SK-N-MC (cell line): ENCODE measurements around the gene SGPP2.

ENCODE experiments used
- DNase-seq: peaks from one replicate; pipeline ENCODE4 v3.0.0-alpha.2; 2011; ENCODE audit warnings: low read depth, low spot score
- H3K27ac ChIP-seq: fragments of 200-600 bp; sonication (generic); 2 replicates; pipeline ENCODE4 v1.5.1; 2016; ENCODE audit warnings: mixed run types
- H3K36me3 ChIP-seq: fragments of 200-600 bp; sonication (generic); 2 replicates; pipeline ENCODE4 v1.6.1; 2017; ENCODE audit warnings: antibody characterized with exemption, low read length, mixed read lengths; ENCODE audit not compliant: insufficient read depth
- H3K4me3 ChIP-seq: fragments of 200-600 bp; sonication (generic); 2 replicates; pipeline ENCODE4 v1.5.1; 2016
- H3K9ac ChIP-seq: fragments of 200-600 bp; sonication (generic); 2 replicates; pipeline ENCODE4 v1.8.0; 2017; ENCODE audit warnings: mixed run types, mixed read lengths; ENCODE audit not compliant: insufficient read length
- H3K9me3 ChIP-seq: fragments of 200-600 bp; sonication (generic); 2 replicates; pipeline ENCODE4 v1.6.1; 2017; ENCODE audit warnings: low read depth, mild to moderate bottlenecking, antibody characterized with exemption, low read length, moderate library complexity, mixed read lengths
- EZH2 ChIP-seq: fragments of 200-600 bp; sonication (generic); IDR thresholded peaks from one replicate; pipeline ENCODE4 v1.6.1; 2017; ENCODE audit warnings: antibody characterized with exemption
- FOXP2 ChIP-seq: optimal IDR thresholded peaks from 2 replicates; pipeline ENCODE3; 2011; ENCODE audit warnings: mild to moderate bottlenecking, moderate library complexity; ENCODE audit not compliant: insufficient read depth; ENCODE audit errors: extremely low read length, control extremely low read depth
- POLR2AphosphoS5 ChIP-seq: IDR thresholded peaks from 2 replicates; pipeline ENCODE4 v1.6.1; 2012; ENCODE audit warnings: mild to moderate bottlenecking, low read depth, low read length, borderline replicate concordance

Gene SGPP2

DNA sequence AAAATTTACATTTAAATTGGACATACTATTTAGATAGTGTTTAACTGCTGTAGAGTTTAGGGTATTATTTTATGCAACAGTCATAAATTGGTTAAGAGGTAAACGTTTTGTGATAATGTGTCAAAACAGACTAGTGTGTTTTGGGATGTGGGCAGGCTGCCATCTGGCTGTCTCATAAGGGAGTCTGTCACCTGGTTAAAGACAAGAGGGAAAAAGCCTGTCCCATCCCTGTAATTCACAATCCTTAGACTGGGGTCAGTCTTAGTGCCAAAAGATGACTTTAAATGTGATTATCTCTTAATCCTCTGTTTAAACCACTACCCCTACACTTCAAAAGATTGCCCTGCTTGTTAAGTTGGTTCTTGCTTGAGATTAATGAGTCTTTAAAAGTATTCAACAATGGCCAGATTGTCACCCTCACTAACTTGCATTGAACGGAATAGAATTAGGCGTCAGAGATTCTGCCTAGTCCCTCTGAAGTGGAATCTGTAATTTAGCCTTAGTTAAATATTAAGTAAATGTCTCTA lies 59.2 kb downstream of the SGPP2 start:
- Histone ChIP-seq H3K9ac (no peak overlapping the region), H3K9me3 (no peaks in the 10 kb centered on the region), H3K4me3 (no peak overlapping the region), H3K27ac (no peak overlapping the region), H3K36me3 (no peaks in the 10 kb centered on the region)
- no peak for TF ChIP-seq POLR2AphosphoS5
- TF ChIP-seq EZH2 = no peak
- TF ChIP-seq FOXP2 = no peak
- DNase-seq = no peak

DNA sequence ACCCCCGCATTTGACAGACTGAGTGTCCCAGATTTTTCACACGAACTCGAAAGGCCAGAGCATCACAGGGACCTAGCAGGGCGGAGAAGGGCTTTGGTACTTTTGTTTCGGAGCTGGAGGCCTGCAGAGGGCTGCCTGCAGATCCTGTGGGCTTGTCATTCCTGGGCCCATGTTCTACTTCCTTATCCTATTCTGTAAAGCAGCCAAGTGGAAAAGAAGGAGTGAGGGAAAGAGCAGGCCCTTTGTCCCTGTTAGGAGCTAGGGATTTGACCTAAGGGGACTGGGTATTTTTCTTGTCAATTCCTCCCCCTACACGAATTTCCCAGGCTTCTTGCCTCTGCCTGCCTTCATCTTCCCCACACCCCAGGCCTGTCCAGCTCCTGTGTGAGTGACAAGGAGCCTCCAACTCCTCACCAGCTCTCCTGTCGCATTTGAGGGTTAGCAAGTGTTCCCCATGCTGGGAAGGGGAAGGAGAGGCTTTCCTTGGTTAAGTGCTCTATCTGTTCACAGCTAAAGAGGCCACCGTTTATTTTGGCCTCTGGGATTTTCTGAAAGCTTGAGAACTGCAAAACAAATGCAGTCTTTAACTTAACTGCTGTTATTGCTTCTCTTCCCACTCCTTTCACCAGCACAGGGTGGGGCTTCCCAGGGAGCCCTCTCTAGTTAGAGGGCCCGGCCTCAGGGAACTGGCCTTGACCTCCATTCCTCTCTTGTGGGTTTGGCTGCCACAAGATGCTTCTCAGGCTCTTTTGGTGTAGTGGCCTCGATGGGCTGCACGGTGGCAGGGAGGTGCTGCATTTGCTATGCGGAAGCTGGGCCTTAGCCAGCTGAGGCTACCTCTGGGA lies 61.2 kb downstream of the SGPP2 start:
- Histone ChIP-seq H3K27ac (no peak overlapping the region), H3K9ac (no peak overlapping the region), H3K4me3 (no peak overlapping the region), H3K9me3 (no peaks in the 10 kb centered on the region), H3K36me3 (no peaks in the 10 kb centered on the region)
- no peak for DNase-seq
- TF ChIP-seq EZH2 = no peak

DNA sequence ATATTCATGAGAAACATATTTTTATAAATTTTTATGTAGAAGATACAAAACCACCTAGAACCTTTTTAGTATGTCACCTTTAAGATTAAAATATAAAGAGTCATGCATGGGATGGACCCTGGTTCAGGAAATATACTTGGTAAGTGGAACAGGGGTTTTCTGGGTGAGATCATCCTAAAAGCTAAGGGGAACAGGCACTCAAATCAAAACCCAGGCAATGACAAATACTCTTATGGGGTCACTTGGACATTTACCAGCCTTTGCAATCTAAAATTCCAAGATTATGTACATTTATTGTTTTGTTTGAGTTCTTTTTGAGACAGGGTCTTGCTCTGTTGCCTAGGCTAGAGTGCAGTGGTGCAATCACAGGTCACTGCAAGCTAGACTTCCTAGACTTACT lies 65.8 kb downstream of the SGPP2 start:
- no peak overlapping the region for H3K9ac ChIP-seq
- no peak overlapping the region for H3K27ac ChIP-seq
- H3K4me3 ChIP-seq = no peak overlapping the region
- H3K36me3 ChIP-seq = no peaks in the 10 kb centered on the region
- TF ChIP-seq POLR2AphosphoS5 (no peak), EZH2 (no peak), FOXP2 (no peak)
- H3K9me3 ChIP-seq = peaks cover 4% of the 10 kb centered on the region; the same call in 1 of the 2 replicates
- DNase-seq = no peak

DNA sequence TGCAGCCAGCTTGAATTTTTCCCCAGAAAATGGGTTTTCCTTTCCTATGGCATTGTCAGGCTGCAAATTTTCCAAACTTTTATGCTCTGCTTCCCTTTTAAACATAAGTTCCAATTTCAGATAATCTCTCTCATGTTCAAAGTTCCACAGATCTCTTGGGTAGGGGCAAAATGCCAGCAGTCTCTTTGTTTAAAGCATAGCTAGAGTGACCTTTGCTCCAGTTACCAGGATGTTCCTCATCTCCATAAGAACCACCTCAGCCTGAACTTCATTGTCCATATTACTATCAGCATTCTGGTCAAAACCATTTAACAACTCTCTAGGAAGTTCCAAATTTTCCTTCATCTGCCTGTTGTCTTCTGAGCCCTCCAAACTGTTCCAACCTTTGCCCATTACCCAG lies 68.3 kb downstream of the SGPP2 start:
- no peak for DNase-seq
- H3K36me3 ChIP-seq = no peaks in the 10 kb centered on the region
- no peak overlapping the region for H3K4me3 ChIP-seq
- H3K9ac ChIP-seq = no peak overlapping the region
- no peak overlapping the region for H3K27ac ChIP-seq
- TF ChIP-seq EZH2 = no peak
- TF ChIP-seq POLR2AphosphoS5 = no peak
- no peak for TF ChIP-seq FOXP2
- peaks cover 4% of the 10 kb centered on the region; the same call in 1 of the 2 replicates for H3K9me3 ChIP-seq

DNA sequence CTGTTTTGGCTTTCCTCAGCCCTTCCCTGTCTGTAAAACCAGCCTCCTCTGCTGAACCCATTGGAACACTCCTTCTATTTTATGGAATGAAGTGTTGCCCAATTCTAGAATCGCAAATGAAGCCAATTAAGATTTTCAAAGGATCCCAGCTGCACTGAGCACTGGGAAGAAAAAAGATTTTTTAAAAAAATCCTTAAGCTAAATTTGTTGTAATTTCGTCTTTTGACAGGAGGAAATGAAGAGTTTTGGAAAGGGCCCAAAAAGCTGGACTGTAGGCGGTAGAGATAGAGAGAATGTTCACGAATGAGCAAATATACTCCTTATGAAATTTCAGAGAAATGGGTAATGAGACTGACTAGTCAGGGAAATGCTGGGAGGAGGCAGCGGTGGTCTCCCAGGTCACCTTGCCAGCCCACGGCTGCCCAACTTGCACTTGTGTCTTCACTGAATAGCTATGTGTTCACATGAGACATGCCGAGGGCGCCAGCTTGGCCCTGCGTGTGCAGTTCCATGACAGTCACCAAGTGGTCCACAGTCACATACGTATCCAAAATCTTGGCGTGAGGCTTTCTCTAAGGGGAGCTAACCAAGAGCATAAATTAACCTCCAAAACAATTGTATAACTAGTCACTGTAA lies 69.9 kb downstream of the SGPP2 start:
- no peak overlapping the region for H3K27ac ChIP-seq
- H3K36me3 ChIP-seq = no peaks in the 10 kb centered on the region
- peaks cover 4% of the 10 kb centered on the region; the same call in 1 of the 2 replicates for H3K9me3 ChIP-seq
- H3K9ac ChIP-seq = no peak overlapping the region
- no peak overlapping the region for H3K4me3 ChIP-seq
- TF ChIP-seq POLR2AphosphoS5 (no peak), EZH2 (no peak), FOXP2 (no peak)
- no peak for DNase-seq

DNA sequence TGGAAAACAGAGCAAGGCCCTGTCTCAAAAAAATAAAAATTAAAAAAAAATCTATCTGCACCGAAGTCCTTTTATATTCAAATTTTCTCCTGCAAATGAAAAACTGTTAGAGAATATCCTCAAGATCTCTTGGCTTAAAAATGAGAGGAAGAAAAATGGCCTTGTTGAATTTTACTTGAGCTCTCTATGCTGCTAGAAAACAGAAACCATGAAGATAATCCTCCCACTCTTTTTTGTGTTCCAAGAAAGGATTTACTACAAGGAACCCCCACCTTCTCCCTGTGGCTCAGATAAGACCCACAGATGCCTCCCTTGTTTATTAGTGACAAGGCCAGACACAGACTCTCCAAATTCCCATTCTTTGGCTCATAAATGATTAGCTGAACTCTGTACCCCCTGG lies 71.0 kb downstream of the SGPP2 start:
- TF ChIP-seq POLR2AphosphoS5 = no peak
- TF ChIP-seq FOXP2 = no peak
- no peak for TF ChIP-seq EZH2
- H3K9me3 ChIP-seq = peaks cover 4% of the 10 kb centered on the region; the same call in 1 of the 2 replicates
- no peak overlapping the region for H3K4me3 ChIP-seq
- DNase-seq = no peak
- no peak overlapping the region for H3K27ac ChIP-seq
- no peak overlapping the region for H3K9ac ChIP-seq
- no peaks in the 10 kb centered on the region for H3K36me3 ChIP-seq

DNA sequence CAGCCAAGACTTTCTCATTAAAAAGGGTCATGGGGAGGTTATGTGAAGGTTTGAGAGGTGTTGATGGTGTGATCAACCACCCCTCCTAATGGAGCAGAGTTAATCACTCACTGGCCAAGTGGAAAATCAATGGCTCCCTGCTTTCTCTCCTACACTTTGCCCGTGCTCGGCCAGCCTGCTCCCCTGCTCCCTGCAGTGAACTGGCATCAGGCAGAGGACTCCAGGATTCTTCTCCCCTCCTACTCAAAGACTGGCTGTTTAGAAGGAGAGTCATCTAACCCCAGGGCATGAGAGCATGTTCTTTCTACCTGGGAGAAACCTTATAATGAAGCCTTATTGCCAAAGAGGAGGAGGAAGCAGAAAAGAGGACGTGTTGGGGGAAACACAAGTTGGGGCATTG lies 74.9 kb downstream of the SGPP2 start:
- Histone ChIP-seq H3K9ac (no peak overlapping the region), H3K9me3 (no peaks in the 10 kb centered on the region), H3K36me3 (no peaks in the 10 kb centered on the region), H3K4me3 (no peak overlapping the region), H3K27ac (no peak overlapping the region)
- no peak for DNase-seq
- TF ChIP-seq EZH2 = no peak
- TF ChIP-seq POLR2AphosphoS5 = no peak
- no peak for TF ChIP-seq FOXP2

DNA sequence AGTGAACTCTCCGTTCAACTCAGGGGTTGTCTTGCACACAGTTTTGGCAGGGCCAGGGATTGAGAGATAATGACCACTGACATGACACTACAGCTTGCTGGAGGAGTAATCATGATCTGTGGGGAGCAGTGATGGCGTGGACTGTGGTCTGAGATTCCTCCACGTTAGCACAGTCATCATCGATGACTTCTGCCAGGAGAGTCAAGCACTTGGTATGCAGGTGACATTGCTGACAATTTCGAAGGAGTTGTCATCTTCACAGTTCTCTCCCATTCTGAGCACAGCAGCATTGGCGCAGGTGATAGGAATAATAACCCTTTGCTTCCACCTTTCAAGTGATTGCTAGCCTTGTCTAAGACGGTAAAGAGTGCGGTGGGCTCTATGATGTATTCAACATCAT lies 79.8 kb downstream of the SGPP2 start:
- H3K9ac ChIP-seq = no peak overlapping the region
- H3K27ac ChIP-seq = no peak overlapping the region
- H3K9me3 ChIP-seq = no peaks in the 10 kb centered on the region
- no peak for TF ChIP-seq POLR2AphosphoS5
- TF ChIP-seq EZH2 = no peak
- no peak for TF ChIP-seq FOXP2
- no peak overlapping the region for H3K4me3 ChIP-seq
- DNase-seq = no peak
- H3K36me3 ChIP-seq = no peaks in the 10 kb centered on the region
